Amniotic epithelial cell (primary cell): Measurements from ENCODE around the gene EDIL3.
A peak's percentile ranks its signal among the peaks of the same experiment; 100 is the strongest.
"Not testable (repeated sequence)": the region's sequence is repeated elsewhere in the genome, so short reads cannot be mapped to it uniquely, and the experiment has no call there.

Experiments used
- DNase-seq: peaks from one replicate; pipeline ENCODE4 v3.0.0-alpha.2; 2010; ENCODE audit warnings: low read depth

Gene EDIL3

DNA sequence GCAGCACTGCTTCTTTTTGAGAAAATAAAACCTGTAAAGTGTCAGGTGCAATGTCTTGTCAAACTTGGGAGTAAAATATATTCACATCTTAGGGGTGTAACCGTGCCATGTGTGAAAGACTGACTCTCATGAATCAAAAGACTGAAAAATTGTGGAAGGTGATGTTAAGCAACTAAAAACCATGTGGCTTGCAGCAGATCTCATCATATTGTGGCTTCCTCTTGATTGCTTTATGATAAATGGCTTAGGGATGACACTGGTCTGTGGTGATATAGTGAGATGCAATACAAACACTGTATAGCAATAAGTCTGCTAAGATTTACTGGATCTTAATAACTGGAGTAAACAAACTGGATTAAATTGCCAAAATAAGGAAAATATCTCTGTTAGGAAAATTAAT lies 321.6 kb downstream of the EDIL3 start:
- peak; percentile 13 for DNase-seq

GRCh38 chr5:84059672-84060071 lies 325.0 kb downstream of the EDIL3 start:
- no peak for DNase-seq

GRCh38 chr5:84058561-84058960 lies 326.1 kb downstream of the EDIL3 start:
- peak; percentile 76 for DNase-seq

DNA sequence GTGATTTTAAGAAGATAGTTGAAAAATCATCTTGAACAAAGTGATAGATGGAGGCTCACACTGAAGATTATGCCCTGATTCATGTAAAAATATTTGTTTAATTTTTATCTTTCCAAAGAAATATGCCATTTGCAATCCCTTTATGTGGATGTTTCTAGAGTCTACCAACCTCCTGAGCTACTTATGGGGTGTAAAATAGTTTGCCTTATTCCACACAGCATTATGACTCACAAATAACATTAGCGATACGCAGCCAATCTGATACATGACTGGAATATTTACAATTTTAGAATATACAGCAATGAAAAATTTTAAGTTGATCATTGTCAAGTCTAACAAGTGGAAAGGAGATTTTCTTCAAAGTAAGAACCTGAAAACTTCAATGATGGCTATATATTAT lies 327.5 kb downstream of the EDIL3 start:
- no peak for DNase-seq

GRCh38 chr5:84045964-84046363 lies 338.7 kb downstream of the EDIL3 start:
- DNase-seq, result no peak

DNA sequence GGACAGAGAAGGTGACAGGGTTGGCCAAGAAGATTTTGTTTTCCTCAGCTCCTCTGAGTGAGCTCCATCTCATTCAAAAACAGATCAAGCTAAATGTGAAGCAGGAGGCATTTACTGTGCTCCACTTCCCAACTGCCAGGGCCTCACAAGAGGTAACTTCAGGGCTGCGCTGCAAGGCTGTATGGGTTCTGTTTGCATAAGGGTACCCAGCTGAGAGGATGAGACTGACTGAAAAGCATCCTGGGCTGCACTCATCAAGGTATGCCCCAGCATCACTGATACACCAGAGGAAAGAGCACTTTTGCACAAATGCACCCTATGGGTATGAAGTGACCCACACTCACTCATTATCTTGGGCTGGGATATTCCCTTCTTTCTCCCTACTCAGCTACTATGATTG lies 347.8 kb downstream of the EDIL3 start:
- no peak for DNase-seq

DNA sequence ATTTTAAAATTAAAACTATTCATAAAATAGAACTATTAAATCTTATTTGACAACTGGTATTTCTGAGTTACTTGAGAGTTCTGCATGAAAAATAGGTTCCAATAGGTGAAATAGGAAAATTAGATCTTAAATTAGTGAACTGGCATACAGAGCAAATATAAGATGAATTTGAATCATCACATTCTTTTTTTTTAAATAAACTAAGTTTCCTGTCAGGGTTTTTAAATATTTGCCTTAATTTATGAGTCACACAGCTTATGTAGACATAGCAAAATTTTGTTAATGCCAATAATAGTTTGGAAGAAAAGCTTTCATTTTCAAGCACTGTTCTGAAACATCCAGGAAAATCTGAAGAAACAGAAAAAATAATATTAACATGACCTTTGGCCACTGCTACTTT lies 352.4 kb downstream of the EDIL3 start:
- no peak for DNase-seq

DNA sequence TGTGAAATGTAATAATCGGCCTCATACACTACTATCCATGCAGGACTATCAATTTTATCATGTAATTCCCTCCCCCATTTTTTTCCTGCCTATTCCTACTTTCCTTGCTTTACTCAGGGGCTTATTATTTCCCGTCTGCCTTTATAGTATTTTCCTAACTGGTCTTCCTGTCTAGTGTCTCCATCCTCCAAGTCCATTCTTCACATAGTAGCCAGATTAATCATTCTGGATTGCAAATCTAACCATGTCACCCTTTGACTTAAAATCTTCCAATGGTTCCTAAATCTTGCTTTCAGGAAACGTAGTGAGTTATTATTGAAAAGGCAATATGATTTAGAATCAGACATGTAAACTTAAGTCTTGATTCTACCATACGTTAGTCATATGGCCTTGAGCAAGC lies 356.6 kb downstream of the EDIL3 start:
- peak; percentile 63 for DNase-seq

- not testable (repeated sequence) for DNase-seq
Measured at GRCh38 chr5:84018521-84018920, 366.2 kb downstream of the EDIL3 start.

DNA sequence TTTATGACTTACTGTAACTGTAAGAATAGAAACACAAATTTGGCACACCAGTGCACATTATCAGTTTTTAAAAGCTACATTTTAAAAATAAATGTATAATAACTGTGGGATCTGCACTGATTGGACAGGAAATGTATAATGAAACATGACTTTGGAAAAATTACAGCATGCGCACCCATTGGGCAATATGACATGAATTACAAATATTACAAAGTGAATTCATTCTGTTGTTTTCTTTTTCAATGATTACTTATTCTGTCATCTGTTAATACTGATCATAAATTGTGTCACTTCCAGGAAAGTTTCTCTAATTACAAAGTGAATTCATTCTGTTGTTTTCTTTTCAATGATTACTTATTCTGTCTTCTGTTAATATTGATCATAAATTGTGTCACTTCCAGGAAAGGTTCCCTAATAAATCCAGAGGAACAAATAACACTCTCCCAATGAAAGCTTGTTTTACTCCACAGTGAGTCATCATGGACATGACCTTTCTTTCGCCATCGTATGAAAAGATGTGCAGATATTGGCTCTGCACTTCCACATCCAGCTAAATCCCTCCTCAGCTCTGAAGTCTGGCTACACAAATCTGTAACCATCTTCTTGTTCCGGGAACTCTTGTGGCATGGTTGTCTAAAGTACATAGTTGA lies 367.0 kb downstream of the EDIL3 start:
- DNase-seq, result no peak

- DNase-seq, result peak; percentile 72
Measured at GRCh38 chr5:84016085-84016484, 368.6 kb downstream of the EDIL3 start.

DNA sequence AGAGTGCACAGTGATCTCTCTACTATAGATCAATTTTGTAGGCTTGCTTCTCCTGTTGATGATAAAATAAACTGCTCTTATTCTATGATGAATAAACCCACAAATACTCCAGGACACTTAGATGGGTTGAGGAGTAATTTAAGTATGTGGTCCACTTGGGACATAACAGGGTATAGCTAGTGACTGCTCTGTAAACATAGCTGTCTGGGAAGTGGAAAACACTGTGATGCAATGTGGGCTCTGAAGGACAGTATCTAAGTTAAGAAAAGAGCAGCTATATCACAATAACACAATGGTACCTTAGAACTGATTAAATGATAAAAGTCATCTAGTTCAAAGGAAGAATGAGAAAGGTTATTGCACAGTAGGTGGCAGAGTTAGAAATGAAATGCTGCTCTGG lies 369.7 kb downstream of the EDIL3 start:
- peak; percentile 69 for DNase-seq

GRCh38 chr5:83993803-83994202 lies 390.9 kb downstream of the EDIL3 start:
- no peak for DNase-seq

GRCh38 chr5:83991566-83992224 lies 393.0 kb downstream of the EDIL3 start:
- peak; percentile 67 for DNase-seq

- no peak for DNase-seq
Measured at GRCh38 chr5:83988293-83988685, 396.4 kb downstream of the EDIL3 start.

- no peak for DNase-seq
Measured at GRCh38 chr5:83987513-83988292, 397.0 kb downstream of the EDIL3 start.

DNA sequence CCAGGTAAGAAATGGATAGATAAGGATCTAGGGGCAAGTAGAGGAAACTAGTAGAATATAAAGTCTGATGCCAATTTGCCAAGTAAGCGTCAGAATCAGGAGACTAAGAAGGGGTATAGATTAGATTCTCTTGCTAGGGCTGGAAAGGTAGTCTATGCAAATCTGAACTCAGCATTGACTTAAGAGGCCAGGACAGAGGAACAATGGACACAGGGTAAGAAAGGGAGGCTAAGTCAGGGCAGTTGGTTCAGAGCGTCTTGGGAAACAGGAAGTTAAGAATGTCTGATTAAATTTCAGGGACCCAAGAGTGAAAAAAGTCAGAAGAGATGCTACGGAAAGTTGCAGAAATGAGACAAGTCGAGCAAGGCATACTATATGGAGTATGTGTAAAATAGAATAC lies 400.8 kb downstream of the EDIL3 start:
- DNase-seq, result no peak

DNA sequence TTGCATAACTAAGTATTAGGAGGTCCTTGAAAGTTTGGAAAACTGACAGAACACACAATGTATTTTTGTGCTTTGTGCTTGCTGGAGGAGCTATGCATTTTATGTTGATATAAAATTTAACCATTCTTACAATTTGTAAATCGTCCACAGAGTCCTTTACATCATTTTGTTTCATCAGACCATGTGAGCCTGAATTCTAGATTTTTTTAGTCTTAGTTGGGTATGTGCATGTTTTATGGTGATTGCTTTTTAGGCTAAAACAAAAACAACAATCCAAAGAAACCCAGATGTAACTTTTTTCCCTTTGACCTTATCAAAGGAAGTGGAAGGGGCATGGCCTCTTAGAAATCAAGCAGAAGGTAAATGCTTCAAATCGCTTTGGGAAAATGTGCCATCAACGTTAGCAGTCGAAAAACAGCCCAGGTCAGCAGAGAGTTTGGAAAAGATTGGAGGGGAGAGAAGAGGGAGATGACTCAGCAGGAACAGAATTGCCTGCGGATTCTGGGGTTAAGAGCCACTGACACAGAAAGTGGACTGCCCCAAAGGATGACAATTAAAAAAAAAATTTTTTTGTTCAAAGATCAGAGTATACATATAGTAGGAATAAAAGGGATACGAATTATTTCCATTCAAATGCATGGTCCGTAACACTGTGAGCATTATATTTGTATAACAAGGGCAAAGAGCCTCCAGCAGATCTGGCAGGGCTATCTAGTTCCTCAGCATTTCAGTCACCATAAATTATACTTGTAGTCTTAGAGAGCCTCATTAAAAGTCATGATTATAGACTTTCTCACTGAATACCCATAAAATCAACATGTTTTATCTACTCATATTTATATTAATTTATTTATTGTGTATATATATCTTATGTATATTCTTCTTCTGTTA lies 410.5 kb downstream of the EDIL3 start:
- DNase-seq, result peak; percentile 21

DNA sequence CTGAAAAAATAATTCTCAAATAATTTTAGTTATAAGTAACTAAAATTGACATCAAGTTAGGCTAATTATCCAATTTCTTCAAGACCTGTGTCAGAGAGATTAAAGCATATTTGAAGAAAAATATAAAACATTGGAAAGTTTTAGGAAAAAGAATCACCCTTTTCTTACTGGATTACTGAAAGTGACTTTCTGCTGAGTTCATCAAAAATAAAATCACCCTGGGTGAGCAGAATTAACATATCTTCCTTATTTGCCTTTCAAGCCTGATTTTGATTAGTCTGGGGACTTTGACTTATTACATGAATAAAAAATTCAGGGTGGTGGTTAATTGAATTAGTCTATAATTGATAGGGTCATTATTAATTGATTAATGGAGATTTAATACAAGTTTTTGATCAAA lies 411.8 kb downstream of the EDIL3 start:
- DNase-seq, result no peak

DNA sequence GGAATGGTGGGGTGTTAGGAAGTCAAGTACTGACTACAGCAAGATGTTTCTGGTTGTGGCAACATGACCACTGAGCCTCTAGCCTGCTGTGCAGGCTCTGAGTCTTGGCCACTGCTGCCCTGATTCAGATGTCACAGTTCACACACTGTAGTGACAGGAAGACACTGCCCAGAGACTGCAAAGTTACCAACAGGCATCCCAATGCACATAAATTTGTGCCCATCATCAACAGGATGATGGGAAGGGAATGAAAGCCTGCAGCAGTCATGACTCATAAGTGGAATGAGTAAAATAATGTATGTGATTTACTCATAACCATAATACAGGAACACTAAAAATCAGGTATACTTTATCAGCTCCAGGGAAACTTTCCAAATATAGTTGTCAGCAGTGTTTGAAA lies 412.4 kb downstream of the EDIL3 start:
- peak; percentile 47 for DNase-seq

DNA sequence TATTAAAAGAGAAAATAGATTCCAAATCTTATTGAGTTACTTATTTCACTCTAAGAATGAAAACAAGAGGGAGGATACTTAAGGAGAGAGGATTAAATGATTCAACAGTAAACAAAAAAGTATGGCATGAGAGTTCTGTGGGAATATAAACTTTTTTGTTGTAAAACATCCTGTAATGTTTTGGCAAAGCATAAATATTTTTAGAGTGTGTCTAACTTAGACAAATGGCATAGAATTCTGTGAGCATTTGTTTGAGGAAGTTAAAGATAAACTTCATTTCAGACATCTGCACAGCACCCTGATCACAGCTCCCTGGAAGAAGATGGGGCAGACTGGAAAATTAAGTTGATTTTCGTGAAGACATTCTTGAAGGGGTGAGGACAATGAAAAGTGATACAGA lies 417.3 kb downstream of the EDIL3 start:
- no peak for DNase-seq

GRCh38 chr5:83965441-83965840 lies 419.2 kb downstream of the EDIL3 start:
- no peak for DNase-seq
